CD14-positive monocyte (primary cell): ENCODE results near the gene CHL1. TPM values are rescaled to one million over a fixed set of nuclear protein-coding genes. Genes with fewer than 3 reads are reported as not detected.

ENCODE experiments used
- DNase-seq, 3 donors: peaks; one replicate each; pipeline ENCODE4 v3.0.0-alpha.2; 2011 to 2022
- H2AFZ ChIP-seq: 2 replicates; pipeline ENCODE4 v1.6.0; 2012; ENCODE audit warnings: mild to moderate bottlenecking, low read depth, low read length, inconsistent platforms; ENCODE audit not compliant: insufficient read depth, poor library complexity, severe bottlenecking
- H3K27ac ChIP-seq, 2 donors: 1 replicate in 1 of 2; 2 replicates in 1 of 2; pipeline ENCODE4 v1.5.1; 2012 to 2013; ENCODE audit warnings: low read length in 2 of 2, control low read depth in 1 of 2, inconsistent platforms in 1 of 2, low read depth in 1 of 2, mild to moderate bottlenecking in 1 of 2
- H3K27me3 ChIP-seq, 2 donors: one replicate each; pipeline versions ENCODE4 v1.6.0 to v1.6.1; 2011 to 2013; ENCODE audit warnings: low read length in 2 of 2; ENCODE audit not compliant: control insufficient read depth in 2 of 2, insufficient read depth in 2 of 2
- H3K36me3 ChIP-seq, 2 donors: replicated peaks in 1 of 2; 1 replicate in 1 of 2; 2 replicates in 1 of 2; pipeline versions ENCODE4 v1.5.1 to v1.6.1; 2012 to 2013; ENCODE audit warnings: low read length in 2 of 2, control low read depth in 1 of 2, inconsistent platforms in 1 of 2, mild to moderate bottlenecking in 1 of 2; ENCODE audit not compliant: insufficient read depth in 2 of 2, control insufficient read depth in 1 of 2
- H3K4me1 ChIP-seq, 2 donors: 1 replicate in 1 of 2; 2 replicates in 1 of 2; pipeline versions ENCODE4 v1.5.1 to v1.6.1; 2012 to 2013; ENCODE audit warnings: low read length in 2 of 2, control low read depth in 1 of 2, inconsistent platforms in 1 of 2, mild to moderate bottlenecking in 1 of 2, moderate library complexity in 1 of 2; ENCODE audit not compliant: insufficient read depth in 2 of 2, control insufficient read depth in 1 of 2
- H3K4me2 ChIP-seq: replicated peaks from 2 replicates; pipeline ENCODE3; 2012; ENCODE audit warnings: low read length, moderate library complexity, mild to moderate bottlenecking; ENCODE audit not compliant: poor library complexity, severe bottlenecking; ENCODE audit errors: extremely low read depth
- H3K4me3 ChIP-seq, 3 experiments: fragments of 200-600 bp in 1 of 3; sonication (generic) in 1 of 3; replicated peaks in 1 of 3; 1 replicate in 2 of 3; 2 replicates in 1 of 3; pipeline ENCODE4 v1.5.1; 2011 to 2013; ENCODE audit warnings: low read length in 3 of 3, mild to moderate bottlenecking in 3 of 3, control low read depth in 2 of 3, low read depth in 2 of 3, inconsistent platforms in 1 of 3, moderate library complexity in 1 of 3
- H3K79me2 ChIP-seq: 2 replicates; pipeline ENCODE4 v1.6.0; 2012; ENCODE audit warnings: mild to moderate bottlenecking, control low read depth, inconsistent platforms, low read length, moderate library complexity; ENCODE audit not compliant: insufficient read depth
- H3K9ac ChIP-seq: 2 replicates; pipeline ENCODE4 v1.6.0; 2017; ENCODE audit warnings: low read length, mild to moderate bottlenecking; ENCODE audit not compliant: insufficient read depth, poor library complexity, severe bottlenecking
- H3K9me3 ChIP-seq, 2 donors: replicated peaks in 1 of 2; 1 replicate in 1 of 2; 2 replicates in 1 of 2; pipeline versions ENCODE4 v1.5.1 to v1.6.1; 2012 to 2013; ENCODE audit warnings: low read length in 2 of 2, control low read depth in 1 of 2; ENCODE audit not compliant: control insufficient read depth in 1 of 2, insufficient read depth in 1 of 2
- H4K20me1 ChIP-seq: 2 replicates; pipeline ENCODE4 v1.6.0; 2012; ENCODE audit warnings: mild to moderate bottlenecking, low read length, control low read depth, moderate library complexity; ENCODE audit not compliant: insufficient read depth
- H3K27ac Mint-ChIP-seq, 7 donors: one replicate each; pipeline ENCODE4 v1.8.0; 2020; ENCODE audit warnings: mild to moderate bottlenecking in 7 of 7, mixed read lengths in 7 of 7, moderate library complexity in 6 of 7, inconsistent platforms in 2 of 7
- H3K27me3 Mint-ChIP-seq, 3 donors: one replicate each; pipeline ENCODE4 v1.8.0; 2021 to 2022; ENCODE audit warnings: low read depth in 3 of 3, mild to moderate bottlenecking in 3 of 3, mixed read lengths in 3 of 3, moderate library complexity in 3 of 3, inconsistent platforms in 1 of 3
- H3K36me3 Mint-ChIP-seq, 2 donors: one replicate each; pipeline ENCODE4 v1.8.0; 2020; ENCODE audit warnings: mixed read lengths in 2 of 2, inconsistent platforms in 1 of 2, mild to moderate bottlenecking in 1 of 2
- H3K4me1 Mint-ChIP-seq: one replicate; pipeline ENCODE4 v1.8.0; 2020; ENCODE audit warnings: mild to moderate bottlenecking, mixed read lengths
- H3K4me3 Mint-ChIP-seq, 2 donors: one replicate each; pipeline ENCODE4 v1.8.0; 2020; ENCODE audit warnings: mild to moderate bottlenecking in 2 of 2, mixed read lengths in 2 of 2, moderate library complexity in 1 of 2
- H3K9me3 Mint-ChIP-seq, 7 donors: one replicate each; pipeline ENCODE4 v1.8.0; 2020 to 2022; ENCODE audit warnings: mixed read lengths in 7 of 7, mild to moderate bottlenecking in 6 of 7, moderate library complexity in 6 of 7, inconsistent platforms in 2 of 7
- WGBS: methylation state at CpG from one replicate; pipeline ENCODE4 v1.1.5; 2013; ENCODE audit warnings: missing lambda C conversion rate; ENCODE audit not compliant: insufficient coverage; 5-methylcytosine and 5-hydroxymethylcytosine counted together
- intact Hi-C, 2 donors: fragments of 100-400 bp; cut with micrococcal nuclease; formaldehyde crosslinking; loops; one replicate each; pipeline versions ENCODE4 v1.15.0 to v1.15.1; 2023
- polyA plus RNA-seq, 3 donors: library from polyadenylated mRNA; depleted of rRNA in 1 of 3; unstranded in 2 of 3; stranded (reverse) in 1 of 3; fragments of 300-500 nt in 2 of 3; fragments of >200 nt in 1 of 3; fragmentation: Illumina TruSeq in 2 of 3; gene quantifications; 1 replicate in 2 of 3; 2 replicates in 1 of 3; pipeline ENCODE4 v1.2.3, GENCODE V29; 2012 to 2021
- TF ChIP-seq, protein P1 (sequence below): fragments of 200-600 bp; IDR thresholded peaks from one replicate; pipeline ENCODE4 v1.8.0; 2022; ENCODE audit warnings: antibody characterized with exemption, mild to moderate bottlenecking

Gene CHL1
- polyA plus RNA-seq, 3 donors, result not detected

DNA sequence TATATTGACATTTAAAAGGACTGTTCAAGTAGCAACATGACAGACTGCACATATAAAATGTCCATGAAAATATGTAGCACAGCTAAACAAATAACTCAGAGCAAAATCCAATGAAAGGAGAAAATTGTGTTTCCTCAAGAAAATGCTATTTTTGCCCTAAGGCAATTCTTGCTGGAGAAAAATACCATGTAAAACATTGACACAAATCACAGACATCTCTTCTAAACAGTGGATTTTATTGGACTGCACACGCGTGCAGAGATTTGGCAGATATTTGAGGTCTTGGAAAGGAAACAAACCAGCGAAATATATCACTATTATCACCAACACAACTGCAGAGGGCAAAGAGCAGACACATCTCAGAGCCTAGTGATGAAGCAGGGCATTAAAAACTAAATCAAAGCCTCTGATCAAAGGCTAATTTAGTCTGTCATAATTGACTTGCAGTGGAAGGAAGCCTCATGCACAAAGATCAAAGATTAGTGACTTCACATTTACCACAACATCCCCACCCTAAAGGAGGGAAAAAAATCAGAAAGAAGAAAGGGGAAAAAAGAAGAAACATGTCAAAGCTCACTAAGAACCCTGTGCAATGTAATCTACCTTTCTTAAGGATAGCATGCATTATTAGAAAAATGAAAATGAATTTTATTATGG lies 52.4 kb downstream of the CHL1 start:
- Histone ChIP-seq H3K79me2 (no peaks in the 10 kb centered on the region), H3K9ac (no peak overlapping the region), H3K9me3 (no peaks in the 10 kb centered on the region), H4K20me1 (no peaks in the 10 kb centered on the region), H2AFZ (no peak overlapping the region), H3K4me2 (no peak overlapping the region), H3K27me3 (no peaks in the 10 kb centered on the region), H3K27ac (no peak overlapping the region), H3K4me1 (no peaks in the 10 kb centered on the region), H3K4me3 (no peak overlapping the region), H3K36me3 (no peaks in the 10 kb centered on the region)
- no peak for DNase-seq
- intact Hi-C loops, result no loop called here
- Mint-ChIP-seq H3K27ac (no peak overlapping the region), H3K9me3 (peaks cover 0 to 4% (median 0%) of the 10 kb centered on the region in 7 donors), H3K4me1 (no peaks in the 10 kb centered on the region), H3K36me3 (no peaks in the 10 kb centered on the region), H3K4me3 (no peak overlapping the region), H3K27me3 (peaks cover 0 to under 1% (median 0%) of the 10 kb centered on the region in 3 donors)
- WGBS, result no CpG with 5 or more reads among the region's 3 CpGs
- TF ChIP-seq, protein P1, sequence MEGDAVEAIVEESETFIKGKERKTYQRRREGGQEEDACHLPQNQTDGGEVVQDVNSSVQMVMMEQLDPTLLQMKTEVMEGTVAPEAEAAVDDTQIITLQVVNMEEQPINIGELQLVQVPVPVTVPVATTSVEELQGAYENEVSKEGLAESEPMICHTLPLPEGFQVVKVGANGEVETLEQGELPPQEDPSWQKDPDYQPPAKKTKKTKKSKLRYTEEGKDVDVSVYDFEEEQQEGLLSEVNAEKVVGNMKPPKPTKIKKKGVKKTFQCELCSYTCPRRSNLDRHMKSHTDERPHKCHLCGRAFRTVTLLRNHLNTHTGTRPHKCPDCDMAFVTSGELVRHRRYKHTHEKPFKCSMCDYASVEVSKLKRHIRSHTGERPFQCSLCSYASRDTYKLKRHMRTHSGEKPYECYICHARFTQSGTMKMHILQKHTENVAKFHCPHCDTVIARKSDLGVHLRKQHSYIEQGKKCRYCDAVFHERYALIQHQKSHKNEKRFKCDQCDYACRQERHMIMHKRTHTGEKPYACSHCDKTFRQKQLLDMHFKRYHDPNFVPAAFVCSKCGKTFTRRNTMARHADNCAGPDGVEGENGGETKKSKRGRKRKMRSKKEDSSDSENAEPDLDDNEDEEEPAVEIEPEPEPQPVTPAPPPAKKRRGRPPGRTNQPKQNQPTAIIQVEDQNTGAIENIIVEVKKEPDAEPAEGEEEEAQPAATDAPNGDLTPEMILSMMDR, result no peak

DNA sequence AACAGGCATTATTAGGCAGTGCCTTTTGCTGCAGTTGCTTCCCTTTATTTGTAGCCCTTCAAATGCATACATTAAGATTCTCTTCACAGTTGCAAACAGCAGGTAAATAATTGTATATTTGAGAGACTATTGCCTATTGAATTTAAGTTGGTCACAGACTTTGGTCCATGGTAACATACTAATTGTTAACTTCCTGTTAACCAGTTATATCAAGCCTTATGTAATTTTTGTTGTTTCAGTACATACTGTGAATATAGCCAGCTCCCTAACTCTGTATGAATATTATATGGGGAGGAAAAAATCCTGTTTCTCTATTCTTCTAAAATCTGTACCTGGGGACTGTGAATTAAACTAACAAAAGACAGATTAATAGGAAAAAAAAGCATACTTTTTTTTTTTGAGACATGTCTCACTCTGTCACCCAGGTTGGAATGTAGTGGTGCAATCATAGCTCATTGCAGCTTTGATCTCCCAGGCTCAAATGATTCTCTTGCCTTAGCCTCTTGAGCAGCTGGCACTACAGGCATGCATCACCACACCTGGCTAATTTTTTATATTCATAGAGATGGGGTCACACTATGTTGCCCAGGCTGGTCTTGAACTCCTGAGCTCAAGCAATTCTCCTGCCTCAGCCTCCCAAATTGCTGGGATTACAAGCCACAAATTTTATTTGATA lies 53.2 kb downstream of the CHL1 start:
- Mint-ChIP-seq H3K27ac (no peak overlapping the region), H3K36me3 (no peaks in the 10 kb centered on the region)

More for the DNA sequence above, 53.2 kb downstream of the CHL1 start:
- H3K4me2 ChIP-seq, result no peak overlapping the region
- no peak overlapping the region for H3K4me3 ChIP-seq
- H3K27me3 ChIP-seq, result no peaks in the 10 kb centered on the region
- H2AFZ ChIP-seq, result no peak overlapping the region
- no peak overlapping the region for H3K9ac ChIP-seq
- peaks cover 0 to 1% (median 0%) of the 10 kb centered on the region in 3 donors for H3K27me3 Mint-ChIP-seq
- peaks cover 0 to 6% (median 0%) of the 10 kb centered on the region in 7 donors for H3K9me3 Mint-ChIP-seq
- no peak overlapping the region for H3K27ac ChIP-seq
- H3K4me1 Mint-ChIP-seq, result no peaks in the 10 kb centered on the region
- no peak overlapping the region for H3K4me3 Mint-ChIP-seq
- no peaks in the 10 kb centered on the region for H4K20me1 ChIP-seq
- no peaks in the 10 kb centered on the region for H3K4me1 ChIP-seq
- TF ChIP-seq, protein P1, result no peak
- no peaks in the 10 kb centered on the region for H3K36me3 ChIP-seq
- DNase-seq, result no peak
- H3K79me2 ChIP-seq, result no peaks in the 10 kb centered on the region
- intact Hi-C loops, result no loop called here
- H3K9me3 ChIP-seq, result no peaks in the 10 kb centered on the region
